ENCODE measurements around the gene ANKRD55. TPM values are rescaled to one million over a fixed set of nuclear protein-coding genes. Genes with fewer than 3 reads are reported as not detected.

Gene ANKRD55
- total RNA-seq, 2 donors from 2014 or later, result 0.27 to 0.29 TPM

DNA sequence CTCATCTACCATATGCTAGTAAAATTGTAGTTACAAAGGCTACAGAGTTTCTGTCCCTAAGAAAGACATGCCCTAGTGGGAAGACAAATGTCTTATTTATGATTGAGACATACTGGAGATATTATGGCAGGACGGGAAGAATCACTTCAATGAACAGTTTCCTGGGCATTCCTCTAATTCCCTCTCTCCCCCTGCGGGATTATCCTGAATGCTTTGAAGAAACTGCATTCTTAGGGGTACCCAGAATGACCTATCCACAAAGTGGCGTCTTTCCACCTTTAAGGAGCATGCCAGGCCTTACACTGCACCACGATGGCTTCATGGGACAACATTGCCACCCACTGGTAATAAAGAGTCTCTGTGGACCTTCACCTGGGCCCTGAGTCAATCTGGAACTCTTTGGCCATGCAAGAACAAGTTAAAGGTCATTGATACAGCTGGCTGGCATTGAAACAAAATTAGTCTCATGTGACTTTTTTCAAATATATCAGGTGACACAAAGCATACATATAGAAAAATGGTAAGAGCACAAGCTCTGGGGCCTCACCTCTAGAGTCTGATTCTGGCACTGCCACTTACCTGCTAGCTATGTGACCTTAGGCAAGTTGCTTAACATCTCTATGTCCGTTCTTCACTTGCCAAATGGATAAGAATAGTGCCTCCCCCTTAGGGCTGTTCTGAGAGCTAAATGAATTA is 32.0 kb downstream of the ANKRD55 start:
- no peaks in the 10 kb centered on the region for H3K36me3 ChIP-seq (ENCODE audit: control insufficient read depth, insufficient read depth, low read length)
- Mint-ChIP-seq H3K36me3 (ENCODE audit: low read depth) (no peaks in the 10 kb centered on the region), H3K4me1 (no peaks in the 10 kb centered on the region), H3K27ac (no peak overlapping the region), H3K4me3 (no peak overlapping the region), H3K9me3 (peaks cover 2% of the 10 kb centered on the region), H3K27me3 (ENCODE audit: insufficient read depth) (no peaks in the 10 kb centered on the region)
- H3K27ac ChIP-seq (ENCODE audit: low read depth, low read length), result no peak overlapping the region
- H3K9me3 ChIP-seq (ENCODE audit: control insufficient read depth, low read length), result no peaks in the 10 kb centered on the region
- no peaks in the 10 kb centered on the region for H3K27me3 ChIP-seq (ENCODE audit: control insufficient read depth, insufficient read depth, low read length, poor library complexity, severe bottlenecking)
- TF ChIP-seq, protein P1, sequence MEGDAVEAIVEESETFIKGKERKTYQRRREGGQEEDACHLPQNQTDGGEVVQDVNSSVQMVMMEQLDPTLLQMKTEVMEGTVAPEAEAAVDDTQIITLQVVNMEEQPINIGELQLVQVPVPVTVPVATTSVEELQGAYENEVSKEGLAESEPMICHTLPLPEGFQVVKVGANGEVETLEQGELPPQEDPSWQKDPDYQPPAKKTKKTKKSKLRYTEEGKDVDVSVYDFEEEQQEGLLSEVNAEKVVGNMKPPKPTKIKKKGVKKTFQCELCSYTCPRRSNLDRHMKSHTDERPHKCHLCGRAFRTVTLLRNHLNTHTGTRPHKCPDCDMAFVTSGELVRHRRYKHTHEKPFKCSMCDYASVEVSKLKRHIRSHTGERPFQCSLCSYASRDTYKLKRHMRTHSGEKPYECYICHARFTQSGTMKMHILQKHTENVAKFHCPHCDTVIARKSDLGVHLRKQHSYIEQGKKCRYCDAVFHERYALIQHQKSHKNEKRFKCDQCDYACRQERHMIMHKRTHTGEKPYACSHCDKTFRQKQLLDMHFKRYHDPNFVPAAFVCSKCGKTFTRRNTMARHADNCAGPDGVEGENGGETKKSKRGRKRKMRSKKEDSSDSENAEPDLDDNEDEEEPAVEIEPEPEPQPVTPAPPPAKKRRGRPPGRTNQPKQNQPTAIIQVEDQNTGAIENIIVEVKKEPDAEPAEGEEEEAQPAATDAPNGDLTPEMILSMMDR (conservative IDR thresholded peaks at IDR 0.05), result peak; percentile 93
- DNase-seq, result peak; percentile 84
- H3K4me3 ChIP-seq (ENCODE audit: low read length), result no peak overlapping the region
- no peak overlapping the region for H3K9ac ChIP-seq (ENCODE audit: extremely low read depth, low read length, poor library complexity, severe bottlenecking)
- WGBS, 2 experiments (ENCODE audit: insufficient coverage in 1 of 2, insufficient read length in 1 of 2), result 34 to 41% methylated on average over 2 to 5 of the region's 5 CpGs
- H3K4me1 ChIP-seq (ENCODE audit: control insufficient read depth, insufficient read depth, low read length), result no peaks in the 10 kb centered on the region

DNA sequence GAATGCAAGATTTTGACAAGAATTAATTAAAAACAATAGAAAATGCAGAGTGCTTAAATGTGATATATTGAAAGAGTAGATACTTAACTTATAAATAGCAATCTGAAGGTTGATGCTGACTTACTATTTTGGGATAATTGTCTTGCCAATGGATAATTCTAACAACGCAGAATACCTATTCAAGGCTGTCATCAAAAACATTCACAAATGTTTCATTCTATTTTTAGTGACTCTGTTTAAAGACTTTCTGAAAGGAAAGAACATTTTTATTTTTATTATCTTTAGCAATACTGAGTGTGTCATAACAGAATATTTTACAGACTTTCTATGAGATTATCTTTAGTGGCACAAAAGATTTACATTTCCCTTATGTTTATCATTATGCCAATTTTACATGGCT is 38.1 kb downstream of the ANKRD55 start:
- Histone ChIP-seq H3K27me3 (ENCODE audit: control insufficient read depth, insufficient read depth, low read length, poor library complexity, severe bottlenecking) (no peaks in the 10 kb centered on the region), H3K9me3 (ENCODE audit: control insufficient read depth, low read length) (no peaks in the 10 kb centered on the region), H3K9ac (ENCODE audit: extremely low read depth, low read length, poor library complexity, severe bottlenecking) (no peak overlapping the region), H3K27ac (ENCODE audit: low read depth, low read length) (no peak overlapping the region), H3K36me3 (ENCODE audit: control insufficient read depth, insufficient read depth, low read length) (no peaks in the 10 kb centered on the region), H3K4me1 (ENCODE audit: control insufficient read depth, insufficient read depth, low read length) (no peaks in the 10 kb centered on the region), H3K4me3 (ENCODE audit: low read length) (no peak overlapping the region)
- DNase-seq, result no peak
- TF ChIP-seq, protein P1 (conservative IDR thresholded peaks at IDR 0.05), result no peak
- Mint-ChIP-seq H3K27me3 (ENCODE audit: insufficient read depth) (no peaks in the 10 kb centered on the region), H3K36me3 (ENCODE audit: low read depth) (no peaks in the 10 kb centered on the region), H3K4me3 (no peak overlapping the region), H3K4me1 (no peaks in the 10 kb centered on the region), H3K9me3 (no peaks in the 10 kb centered on the region), H3K27ac (no peak overlapping the region)
- WGBS, 2 experiments (ENCODE audit: insufficient coverage in 1 of 2, insufficient read length in 1 of 2), result 100% methylated on average over 1 of the region's 1 CpG; no CpG with 5 or more reads in 1 of the 2 experiments

DNA sequence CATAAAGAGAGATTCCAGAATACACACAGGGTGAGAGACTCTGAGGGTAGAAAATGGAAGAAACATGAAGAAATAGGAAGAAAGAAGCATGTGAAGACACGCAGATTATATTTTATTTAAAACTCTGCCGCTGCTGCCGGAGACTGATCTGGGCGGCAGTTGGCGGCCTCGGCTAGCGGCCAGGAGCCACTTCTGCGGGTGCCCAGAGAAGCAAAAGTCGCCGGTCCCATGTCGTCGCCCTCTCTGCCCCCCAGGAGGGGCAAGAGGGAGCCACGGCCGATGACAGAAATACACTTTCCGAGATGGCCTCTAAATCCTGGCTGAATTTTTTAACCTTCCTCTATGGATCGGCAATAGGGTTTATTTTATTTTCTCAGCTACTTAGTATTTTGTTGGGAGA is 40.9 kb downstream of the ANKRD55 start:
- WGBS, 2 experiments (ENCODE audit: insufficient coverage in 1 of 2, insufficient read length in 1 of 2), result 91 to 95% methylated on average over 12 to 16 of the region's 16 CpGs
- H3K4me1 Mint-ChIP-seq, result no peaks in the 10 kb centered on the region
- Histone ChIP-seq H3K27me3 (ENCODE audit: control insufficient read depth, insufficient read depth, low read length, poor library complexity, severe bottlenecking) (no peaks in the 10 kb centered on the region), H3K4me3 (ENCODE audit: low read length) (no peak overlapping the region), H3K9me3 (ENCODE audit: control insufficient read depth, low read length) (no peaks in the 10 kb centered on the region), H3K9ac (ENCODE audit: extremely low read depth, low read length, poor library complexity, severe bottlenecking) (no peak overlapping the region), H3K36me3 (ENCODE audit: control insufficient read depth, insufficient read depth, low read length) (no peaks in the 10 kb centered on the region), H3K4me1 (ENCODE audit: control insufficient read depth, insufficient read depth, low read length) (no peaks in the 10 kb centered on the region), H3K27ac (ENCODE audit: low read depth, low read length) (no peak overlapping the region)
- H3K27ac Mint-ChIP-seq, result no peak overlapping the region
- H3K36me3 Mint-ChIP-seq (ENCODE audit: low read depth), result no peaks in the 10 kb centered on the region
- DNase-seq, result no peak
- TF ChIP-seq, protein P1 (conservative IDR thresholded peaks at IDR 0.05), result no peak
- no peaks in the 10 kb centered on the region for H3K27me3 Mint-ChIP-seq (ENCODE audit: insufficient read depth)
- no peaks in the 10 kb centered on the region for H3K9me3 Mint-ChIP-seq
- H3K4me3 Mint-ChIP-seq, result no peak overlapping the region

Data from endodermal cell (in vitro differentiated cells).